ENCODE data around the gene LCMT1.

The LCMT1 gene

DNA sequence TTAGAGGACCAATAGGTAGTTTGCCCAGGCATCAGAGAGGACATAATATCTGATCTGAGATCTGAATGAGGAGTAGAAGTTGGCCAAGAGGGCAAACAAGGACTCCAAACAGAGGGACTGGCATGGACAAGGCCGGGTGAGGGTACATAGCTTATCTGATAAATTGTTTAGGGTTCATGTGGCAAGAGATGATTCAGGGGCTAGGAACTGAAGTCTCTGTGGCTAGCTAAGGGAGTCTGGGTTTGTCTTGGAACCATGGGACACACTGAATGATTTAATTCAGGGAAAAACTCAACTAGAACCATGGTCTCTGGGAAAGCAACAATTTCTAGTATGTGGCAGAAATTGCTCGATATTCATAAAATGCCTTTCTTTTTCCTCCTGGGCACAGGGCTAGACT, 101.1 kb downstream of the LCMT1 start:
- no peak for FAIRE-seq

- no peak for FAIRE-seq
Measured at GRCh38 chr16:25213709-25214397, 102.3 kb downstream of the LCMT1 start.

- no peak for FAIRE-seq
Measured at GRCh38 chr16:25217112-25217511, 105.6 kb downstream of the LCMT1 start.

DNA sequence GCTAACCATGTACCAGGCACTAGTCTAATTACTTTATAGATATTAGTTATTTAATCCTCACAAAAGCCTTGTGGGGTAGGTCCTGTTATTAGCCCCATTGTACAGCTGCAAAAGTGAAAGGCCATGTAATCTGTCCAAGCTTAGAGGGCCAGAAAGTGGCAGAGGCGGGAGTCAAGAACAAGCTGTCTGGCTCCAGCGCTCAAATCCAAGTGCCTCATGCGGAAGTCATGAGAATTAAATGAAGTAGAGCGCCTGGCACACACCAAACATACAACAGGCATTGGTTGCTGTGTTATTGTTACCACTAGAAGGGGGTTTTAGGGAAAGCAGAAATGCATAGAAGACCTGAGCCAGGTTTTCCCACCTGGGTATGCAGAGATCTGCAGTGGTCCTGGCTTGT, 106.4 kb downstream of the LCMT1 start:
- FAIRE-seq, result no peak

DNA sequence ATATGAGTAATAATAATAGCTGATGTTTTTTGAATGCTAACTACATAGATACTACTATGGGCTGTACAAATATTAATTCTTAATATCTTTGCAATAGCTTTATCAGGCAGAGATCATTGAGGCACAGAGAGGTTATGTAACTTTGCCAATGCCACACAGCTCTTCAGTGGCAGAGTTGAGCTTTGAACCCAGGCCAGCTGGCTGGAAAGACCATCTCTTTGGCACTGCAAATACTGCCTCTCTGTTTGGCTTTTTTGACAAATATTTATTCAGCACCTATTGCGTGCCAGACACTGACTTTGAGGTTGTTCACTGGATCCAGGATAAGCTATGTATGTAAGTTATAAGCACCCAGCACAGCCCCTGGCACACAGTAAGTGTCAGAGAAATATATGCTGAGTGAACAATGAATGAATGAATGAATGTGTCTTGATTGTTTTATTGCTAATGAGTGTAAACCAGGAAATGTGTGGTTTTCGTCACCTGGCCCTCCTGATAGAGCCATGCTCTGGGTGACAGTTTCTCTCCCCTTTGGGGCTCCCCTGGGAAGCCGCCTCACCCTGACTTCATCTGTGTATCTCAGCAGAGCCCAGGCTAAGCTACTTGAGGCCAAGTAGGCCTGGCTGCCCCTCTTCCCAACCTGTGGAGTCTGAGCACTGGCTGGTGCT, 107.7 kb downstream of the LCMT1 start:
- FAIRE-seq, result no peak

- no peak for FAIRE-seq
Measured at GRCh38 chr16:25222959-25223358, 111.4 kb downstream of the LCMT1 start.

DNA sequence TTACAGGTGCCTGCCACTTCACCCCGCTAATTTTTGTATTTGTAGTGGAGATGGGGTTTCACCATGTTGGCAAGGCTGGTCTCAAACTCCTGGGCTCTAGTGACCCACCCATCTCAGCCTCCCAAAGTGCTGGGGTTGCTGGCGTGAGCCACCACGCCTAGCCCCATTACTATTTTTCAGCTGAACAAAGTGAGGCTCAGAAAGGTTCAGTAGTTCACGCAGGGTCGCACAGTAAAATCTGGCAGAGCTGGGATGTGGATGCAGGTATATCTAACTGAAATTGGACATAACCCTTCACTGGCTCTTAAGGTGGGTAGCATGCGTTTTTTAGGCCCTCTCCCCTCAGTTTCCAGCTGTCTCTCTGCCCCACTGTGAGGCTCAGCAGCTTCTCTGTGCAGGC, 112.4 kb downstream of the LCMT1 start:
- no peak for FAIRE-seq

- no peak for FAIRE-seq
Measured at GRCh38 chr16:25224731-25225319, 113.3 kb downstream of the LCMT1 start.
